Measurements from ENCODE around the gene FMN1.
A peak's percentile ranks its signal among the peaks of the same experiment; 100 is the strongest.

FMN1 gene

GRCh38 chr15:33194704-33195670, at the start of gene FMN1:
Gene FMN1, minus strand, starts transcription at chr15:33194714. Its CDS starts 39,800 bp downstream, at chr15:33154914.
- Histone ChIP-seq H3K4me3 (ENCODE audit: low read length) (peak within 1 kb of the TSS; percentile 58; the same call in 1 of the 2 replicates), H3K4me1 (ENCODE audit: control insufficient read depth, insufficient read depth, low read length) (peaks cover 2% of the 10 kb centered on the region; the same call in 1 of the 2 replicates), H3K9me3 (ENCODE audit: control insufficient read depth, insufficient read depth, low read length) (no peaks in the 10 kb centered on the region), H3K36me3 (ENCODE audit: control insufficient read depth, insufficient read depth, low read length) (no peaks in the 10 kb centered on the region), H3K27ac (ENCODE audit: low read length) (no peak within 1 kb of the TSS), H3K27me3 (ENCODE audit: control insufficient read depth, insufficient read depth, low read length) (0 out of 2 replicates have a peak, but pooled peaks cover 2% of the 10 kb centered on the region)
- WGBS (ENCODE audit: insufficient coverage, insufficient read length) = no CpG with 5 or more reads among the region's 46 CpGs
- DNase-seq (ENCODE audit: low read depth, low spot score) = peak; percentile 92

- DNase-seq (ENCODE audit: low read depth, low spot score) = no peak
- H3K36me3 ChIP-seq (ENCODE audit: control insufficient read depth, insufficient read depth, low read length) = no peaks in the 10 kb centered on the region
- no peaks in the 10 kb centered on the region for H3K9me3 ChIP-seq (ENCODE audit: control insufficient read depth, insufficient read depth, low read length)
- no peak overlapping the region for H3K4me3 ChIP-seq (ENCODE audit: low read length)
- no peak overlapping the region for H3K27ac ChIP-seq (ENCODE audit: low read length)
- H3K27me3 ChIP-seq (ENCODE audit: control insufficient read depth, insufficient read depth, low read length) = no peaks in the 10 kb centered on the region
- H3K4me1 ChIP-seq (ENCODE audit: control insufficient read depth, insufficient read depth, low read length) = peaks cover 3% of the 10 kb centered on the region; the same call in 1 of the 2 replicates
- WGBS (ENCODE audit: insufficient coverage, insufficient read length) = no CpG with 5 or more reads among the region's 1 CpG
Observed at GRCh38 chr15:33243869-33244268, 49.4 kb upstream of the FMN1 start.

DNA sequence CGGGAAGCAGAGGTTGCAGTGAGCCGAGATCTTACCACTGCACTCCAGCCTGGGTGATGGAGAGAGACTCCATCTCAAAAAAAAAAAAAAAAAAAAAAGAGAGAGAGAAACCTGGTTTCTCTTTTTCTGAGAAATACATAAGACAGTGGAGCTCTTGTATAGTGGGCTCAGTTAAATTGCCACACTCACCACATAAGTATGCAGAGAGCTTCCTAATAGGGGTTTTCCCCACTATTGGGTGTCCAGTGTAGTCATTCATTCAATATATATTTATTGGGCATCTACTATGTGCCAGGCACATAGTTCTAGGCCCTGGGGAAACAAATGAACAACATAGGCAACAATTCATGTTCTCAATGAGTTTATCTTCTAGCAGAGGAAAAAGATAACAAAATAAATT, 48.9 kb upstream of the FMN1 start:
- Histone ChIP-seq H3K9me3 (ENCODE audit: control insufficient read depth, insufficient read depth, low read length) (no peaks in the 10 kb centered on the region), H3K4me3 (ENCODE audit: low read length) (no peak overlapping the region), H3K27ac (ENCODE audit: low read length) (no peak overlapping the region), H3K27me3 (ENCODE audit: control insufficient read depth, insufficient read depth, low read length) (no peaks in the 10 kb centered on the region), H3K4me1 (ENCODE audit: control insufficient read depth, insufficient read depth, low read length) (peaks cover 3% of the 10 kb centered on the region; the same call in 1 of the 2 replicates), H3K36me3 (ENCODE audit: control insufficient read depth, insufficient read depth, low read length) (no peaks in the 10 kb centered on the region)
- DNase-seq (ENCODE audit: low read depth, low spot score) = no peak
- no CpG with 5 or more reads among the region's 2 CpGs for WGBS (ENCODE audit: insufficient coverage, insufficient read length)

- no CpG with 5 or more reads among the region's 5 CpGs for WGBS (ENCODE audit: insufficient coverage, insufficient read length)
- Histone ChIP-seq H3K27ac (ENCODE audit: low read length) (no peak overlapping the region), H3K4me3 (ENCODE audit: low read length) (no peak overlapping the region), H3K9me3 (ENCODE audit: control insufficient read depth, insufficient read depth, low read length) (no peaks in the 10 kb centered on the region), H3K4me1 (ENCODE audit: control insufficient read depth, insufficient read depth, low read length) (peaks cover 3% of the 10 kb centered on the region; the same call in 1 of the 2 replicates), H3K36me3 (ENCODE audit: control insufficient read depth, insufficient read depth, low read length) (no peaks in the 10 kb centered on the region), H3K27me3 (ENCODE audit: control insufficient read depth, insufficient read depth, low read length) (no peaks in the 10 kb centered on the region)
- DNase-seq (ENCODE audit: low read depth, low spot score) = peak; percentile 18
Observed at GRCh38 chr15:33242669-33243191, 48.2 kb upstream of the FMN1 start.

GRCh38 chr15:33242165-33242564, 47.7 kb upstream of the FMN1 start:
- no peaks in the 10 kb centered on the region for H3K27me3 ChIP-seq (ENCODE audit: control insufficient read depth, insufficient read depth, low read length)
- no peak overlapping the region for H3K4me3 ChIP-seq (ENCODE audit: low read length)
- DNase-seq (ENCODE audit: low read depth, low spot score) = peak; percentile 16
- peaks cover 3% of the 10 kb centered on the region; the same call in 1 of the 2 replicates for H3K4me1 ChIP-seq (ENCODE audit: control insufficient read depth, insufficient read depth, low read length)
- no peaks in the 10 kb centered on the region for H3K9me3 ChIP-seq (ENCODE audit: control insufficient read depth, insufficient read depth, low read length)
- no CpG with 5 or more reads among the region's 1 CpG for WGBS (ENCODE audit: insufficient coverage, insufficient read length)
- no peaks in the 10 kb centered on the region for H3K36me3 ChIP-seq (ENCODE audit: control insufficient read depth, insufficient read depth, low read length)
- H3K27ac ChIP-seq (ENCODE audit: low read length) = no peak overlapping the region

DNA sequence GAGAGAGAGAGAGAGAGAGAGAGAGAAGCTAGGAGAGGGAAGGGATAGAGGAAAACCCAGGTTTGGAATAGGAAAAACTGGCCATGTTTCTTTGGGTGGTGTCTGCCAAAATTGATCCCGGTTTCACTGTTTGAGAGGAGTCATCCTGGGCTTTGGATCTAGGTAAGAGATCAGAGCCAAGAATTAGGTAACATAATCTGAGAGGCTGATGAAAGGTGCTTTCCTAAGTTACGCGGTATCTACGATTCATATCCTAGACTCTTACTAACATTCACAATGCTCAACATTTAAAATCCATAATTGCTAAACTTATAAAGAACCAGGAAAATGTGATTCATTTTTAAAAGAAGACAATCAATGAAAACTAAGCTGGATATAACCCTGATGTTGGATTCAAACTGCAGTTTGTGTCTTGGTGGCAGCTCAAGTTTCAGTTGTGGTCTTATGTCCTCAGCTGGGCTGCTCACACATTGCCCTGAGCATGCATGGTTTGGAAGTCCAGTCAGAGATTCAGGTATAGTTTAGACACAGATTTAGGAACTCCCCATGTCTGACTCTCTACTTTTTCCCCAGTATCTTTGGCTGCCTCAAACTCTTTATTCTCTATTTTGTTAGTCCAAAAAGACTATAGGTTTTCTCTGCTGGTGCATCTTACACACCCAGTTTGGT, 42.5 kb upstream of the FMN1 start:
- peaks cover 3% of the 10 kb centered on the region; the same call in 1 of the 2 replicates for H3K4me1 ChIP-seq (ENCODE audit: control insufficient read depth, insufficient read depth, low read length)
- H3K4me3 ChIP-seq (ENCODE audit: low read length) = no peak overlapping the region
- H3K27me3 ChIP-seq (ENCODE audit: control insufficient read depth, insufficient read depth, low read length) = no peaks in the 10 kb centered on the region
- H3K36me3 ChIP-seq (ENCODE audit: control insufficient read depth, insufficient read depth, low read length) = no peaks in the 10 kb centered on the region
- no peak for DNase-seq (ENCODE audit: low read depth, low spot score)
- no peak overlapping the region for H3K27ac ChIP-seq (ENCODE audit: low read length)
- H3K9me3 ChIP-seq (ENCODE audit: control insufficient read depth, insufficient read depth, low read length) = no peaks in the 10 kb centered on the region
- no CpG with 5 or more reads among the region's 4 CpGs for WGBS (ENCODE audit: insufficient coverage, insufficient read length)

GRCh38 chr15:33234020-33234461, 39.5 kb upstream of the FMN1 start:
- no peaks in the 10 kb centered on the region for H3K27me3 ChIP-seq (ENCODE audit: control insufficient read depth, insufficient read depth, low read length)
- H3K36me3 ChIP-seq (ENCODE audit: control insufficient read depth, insufficient read depth, low read length) = no peaks in the 10 kb centered on the region
- no CpG with 5 or more reads among the region's 5 CpGs for WGBS (ENCODE audit: insufficient coverage, insufficient read length)

GRCh38 chr15:33226559-33227181, 32.2 kb upstream of the FMN1 start:
- Histone ChIP-seq H3K27ac (ENCODE audit: low read length) (no peak overlapping the region), H3K9me3 (ENCODE audit: control insufficient read depth, insufficient read depth, low read length) (no peaks in the 10 kb centered on the region), H3K27me3 (ENCODE audit: control insufficient read depth, insufficient read depth, low read length) (no peaks in the 10 kb centered on the region), H3K4me1 (ENCODE audit: control insufficient read depth, insufficient read depth, low read length) (no peaks in the 10 kb centered on the region), H3K4me3 (ENCODE audit: low read length) (no peak overlapping the region), H3K36me3 (ENCODE audit: control insufficient read depth, insufficient read depth, low read length) (no peaks in the 10 kb centered on the region)
- WGBS (ENCODE audit: insufficient coverage, insufficient read length) = no CpG with 5 or more reads among the region's 3 CpGs
- DNase-seq (ENCODE audit: low read depth, low spot score) = no peak

More at GRCh38 chr15:33234020-33234461, 39.5 kb upstream of the FMN1 start:
- Histone ChIP-seq H3K9me3 (ENCODE audit: control insufficient read depth, insufficient read depth, low read length) (no peaks in the 10 kb centered on the region), H3K4me3 (ENCODE audit: low read length) (no peak overlapping the region), H3K27ac (ENCODE audit: low read length) (no peak overlapping the region), H3K4me1 (ENCODE audit: control insufficient read depth, insufficient read depth, low read length) (peaks cover 2% of the 10 kb centered on the region; the same call in 1 of the 2 replicates)
- no peak for DNase-seq (ENCODE audit: low read depth, low spot score)

DNA sequence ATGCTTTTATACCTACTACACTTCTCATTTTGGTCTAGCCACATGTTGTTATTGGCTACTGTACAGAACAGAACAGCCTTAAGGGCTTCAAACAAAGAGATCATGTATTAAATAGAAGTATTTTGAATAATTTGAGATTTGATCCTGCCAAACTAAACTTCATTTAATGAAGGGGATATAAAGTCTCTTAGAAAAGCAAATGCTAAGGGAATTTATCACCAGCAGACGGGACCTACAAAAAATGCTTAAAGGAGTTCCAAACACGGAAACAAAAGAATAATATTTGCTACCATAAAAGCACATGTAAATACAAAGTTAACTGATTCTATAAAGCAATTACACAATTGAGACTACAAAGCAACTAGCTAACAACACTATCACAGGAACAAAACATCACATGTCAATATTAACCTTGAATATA, 23.6 kb upstream of the FMN1 start:
- no peak overlapping the region for H3K27ac ChIP-seq (ENCODE audit: low read length)
- H3K36me3 ChIP-seq (ENCODE audit: control insufficient read depth, insufficient read depth, low read length) = no peaks in the 10 kb centered on the region
- no peaks in the 10 kb centered on the region for H3K4me1 ChIP-seq (ENCODE audit: control insufficient read depth, insufficient read depth, low read length)
- no CpG with 5 or more reads among the region's 2 CpGs for WGBS (ENCODE audit: insufficient coverage, insufficient read length)
- no peaks in the 10 kb centered on the region for H3K9me3 ChIP-seq (ENCODE audit: control insufficient read depth, insufficient read depth, low read length)
- H3K27me3 ChIP-seq (ENCODE audit: control insufficient read depth, insufficient read depth, low read length) = no peaks in the 10 kb centered on the region
- H3K4me3 ChIP-seq (ENCODE audit: low read length) = no peak overlapping the region
- DNase-seq (ENCODE audit: low read depth, low spot score) = no peak
